ENCODE results near the gene PARP2.
A peak's percentile ranks its signal among the peaks of the same experiment; 100 is the strongest.
"Not testable (repeated sequence)": the region's sequence is repeated elsewhere in the genome, so short reads cannot be mapped to it uniquely, and the experiment has no call there.

The PARP2 gene, protein sequence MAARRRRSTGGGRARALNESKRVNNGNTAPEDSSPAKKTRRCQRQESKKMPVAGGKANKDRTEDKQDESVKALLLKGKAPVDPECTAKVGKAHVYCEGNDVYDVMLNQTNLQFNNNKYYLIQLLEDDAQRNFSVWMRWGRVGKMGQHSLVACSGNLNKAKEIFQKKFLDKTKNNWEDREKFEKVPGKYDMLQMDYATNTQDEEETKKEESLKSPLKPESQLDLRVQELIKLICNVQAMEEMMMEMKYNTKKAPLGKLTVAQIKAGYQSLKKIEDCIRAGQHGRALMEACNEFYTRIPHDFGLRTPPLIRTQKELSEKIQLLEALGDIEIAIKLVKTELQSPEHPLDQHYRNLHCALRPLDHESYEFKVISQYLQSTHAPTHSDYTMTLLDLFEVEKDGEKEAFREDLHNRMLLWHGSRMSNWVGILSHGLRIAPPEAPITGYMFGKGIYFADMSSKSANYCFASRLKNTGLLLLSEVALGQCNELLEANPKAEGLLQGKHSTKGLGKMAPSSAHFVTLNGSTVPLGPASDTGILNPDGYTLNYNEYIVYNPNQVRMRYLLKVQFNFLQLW

DNA sequence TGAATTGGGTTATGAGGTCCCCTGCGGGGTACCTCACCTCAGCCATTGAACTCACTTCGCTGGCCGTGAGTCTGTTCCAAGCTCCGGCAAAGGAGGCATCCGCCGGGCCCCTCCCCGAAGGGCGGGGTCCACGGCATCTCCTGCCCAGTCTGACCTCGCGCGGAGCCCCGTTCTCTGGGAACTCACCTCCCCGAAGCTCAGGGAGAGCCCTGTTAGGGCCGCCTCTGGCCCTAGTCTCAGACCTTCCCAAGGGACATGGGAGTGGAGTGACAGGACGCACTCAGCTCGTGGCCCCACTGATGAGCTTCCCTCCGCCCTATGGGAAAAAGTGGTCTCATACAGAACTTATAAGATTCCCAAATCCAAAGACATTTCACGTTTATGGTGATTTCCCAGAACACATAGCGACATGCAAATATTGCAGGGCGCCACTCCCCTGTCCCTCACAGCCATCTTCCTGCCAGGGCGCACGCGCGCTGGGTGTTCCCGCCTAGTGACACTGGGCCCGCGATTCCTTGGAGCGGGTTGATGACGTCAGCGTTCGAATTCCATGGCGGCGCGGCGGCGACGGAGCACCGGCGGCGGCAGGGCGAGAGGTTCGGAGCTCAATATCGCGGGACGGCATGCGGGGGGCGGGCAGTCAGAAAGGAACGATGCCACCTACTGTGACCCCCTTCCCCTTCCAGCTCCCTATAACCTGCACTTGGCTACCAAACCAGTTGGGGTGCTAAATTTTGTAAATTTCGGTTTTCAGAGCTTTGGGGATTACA is at the start of gene PARP2:
TSS of gene PARP2 (plus strand) at position 544 of the 770 bp plus-strand sequence. CDS start at position 551, 7 bp downstream.
- DNase-seq, result peak; percentile 98

DNA sequence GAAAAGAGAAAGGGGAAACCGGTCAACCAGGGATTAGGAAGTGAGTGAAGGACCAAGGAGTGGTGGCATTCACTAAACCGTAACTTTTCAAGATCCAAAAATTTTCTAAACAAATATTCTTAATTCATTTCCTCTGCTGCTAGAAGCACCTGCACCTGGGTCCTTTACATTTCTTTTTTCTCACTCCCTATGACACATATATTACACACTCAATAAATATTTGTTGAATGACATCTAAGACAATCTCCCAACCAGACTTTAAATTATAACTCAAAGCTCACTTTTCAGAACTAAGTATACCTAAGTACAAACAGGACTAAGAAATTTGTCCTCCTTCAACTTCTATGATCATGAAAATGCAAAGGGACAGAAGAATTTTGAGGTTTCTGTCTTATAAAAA is 48.8 kb upstream of the PARP2 start:
- DNase-seq, result no peak

DNA sequence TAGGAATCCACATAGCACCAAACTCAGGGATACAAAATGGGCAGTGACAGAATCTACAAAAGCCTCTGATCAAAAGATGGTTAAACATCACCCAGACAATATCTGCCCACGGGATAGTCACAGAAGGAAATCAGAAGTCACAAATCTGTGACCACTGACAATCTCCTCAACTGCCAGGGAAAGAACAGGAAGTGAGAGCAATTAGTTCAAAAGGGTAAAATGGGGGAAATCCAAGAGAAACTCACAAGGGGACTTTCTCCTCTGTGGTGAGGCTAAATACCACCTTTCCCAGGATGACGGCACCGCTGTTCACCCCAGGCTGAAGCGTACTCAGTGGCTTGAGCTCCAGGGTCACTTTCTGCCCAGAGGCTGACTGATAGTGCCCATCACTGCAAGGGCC is 48.4 kb upstream of the PARP2 start:
- DNase-seq, result no peak

DNA sequence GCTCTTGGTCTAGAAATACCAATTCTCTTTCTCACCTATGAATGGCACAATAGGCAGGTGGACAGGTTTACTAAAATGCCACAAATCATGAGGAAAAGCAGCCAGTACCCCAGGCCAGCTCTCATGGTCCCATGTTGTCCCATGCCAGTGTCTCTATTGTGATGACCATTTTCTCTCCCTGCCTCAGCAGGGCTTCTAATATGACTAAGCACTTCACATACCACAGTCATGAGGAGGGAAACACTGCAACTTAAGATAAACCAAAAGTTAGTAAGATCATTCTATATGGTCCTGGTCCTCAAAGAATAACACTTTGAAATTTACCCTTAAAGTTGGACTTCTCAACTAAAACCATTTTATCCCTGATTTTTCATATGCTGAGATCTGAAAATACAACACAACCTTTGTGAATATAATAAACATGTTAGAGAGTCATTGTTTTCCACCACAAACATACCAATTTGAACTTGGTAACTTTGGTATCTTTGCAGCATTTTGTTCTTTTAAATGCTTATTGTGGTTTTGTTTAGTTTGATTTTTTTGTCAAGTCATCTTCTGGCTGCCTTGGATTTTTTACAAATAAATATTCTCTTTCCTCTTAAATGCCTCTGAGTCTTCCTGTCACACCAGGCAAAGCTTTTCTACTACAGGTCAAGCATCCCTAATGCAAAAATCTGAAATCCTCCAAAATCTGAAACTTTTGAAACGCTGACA is 41.2 kb upstream of the PARP2 start:
- DNase-seq, result no peak

DNA sequence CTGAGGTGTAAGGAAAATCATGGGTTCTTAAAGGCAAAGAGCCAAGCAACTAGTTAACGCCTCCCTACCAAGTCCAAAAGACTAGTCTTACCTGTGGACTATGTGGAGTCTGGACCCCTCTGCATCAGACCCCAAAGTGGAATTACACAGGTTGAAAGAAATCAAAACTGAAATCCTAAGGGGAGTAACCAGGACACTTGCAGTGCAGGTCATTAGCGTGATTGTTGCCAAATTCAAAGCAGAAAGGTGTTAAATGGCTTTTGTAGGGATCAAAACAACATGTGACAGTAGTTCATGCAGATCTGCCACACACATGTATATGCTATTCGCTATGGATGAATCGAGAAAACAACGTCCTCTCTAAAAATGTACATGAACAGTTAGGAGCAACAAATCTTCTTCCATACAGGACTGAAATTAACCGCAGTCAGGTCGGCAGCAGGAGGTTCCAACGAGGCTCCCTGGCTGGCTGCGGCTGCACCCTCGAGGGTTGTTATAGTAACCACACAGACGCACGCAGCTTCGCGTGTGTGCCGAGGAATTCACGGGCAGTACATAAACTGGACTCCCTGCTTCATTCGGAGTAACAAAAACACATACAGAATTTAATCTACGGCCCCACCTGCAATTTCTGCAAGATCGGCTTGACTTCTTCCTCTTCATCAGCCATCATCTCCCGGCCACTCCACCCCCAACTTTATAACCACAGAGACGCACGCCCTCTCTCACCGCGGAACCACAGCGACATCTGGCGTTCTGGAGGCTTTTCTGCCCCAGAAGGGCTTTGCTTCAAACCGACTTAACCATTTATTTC is 38.0 kb upstream of the PARP2 start, which contains the start of gene TTC5:
TSS of gene TTC5 (minus strand) at position 687 of the 814 bp plus-strand sequence. CDS start at position 673, 14 bp downstream.
- peak; percentile 71 for DNase-seq

DNA sequence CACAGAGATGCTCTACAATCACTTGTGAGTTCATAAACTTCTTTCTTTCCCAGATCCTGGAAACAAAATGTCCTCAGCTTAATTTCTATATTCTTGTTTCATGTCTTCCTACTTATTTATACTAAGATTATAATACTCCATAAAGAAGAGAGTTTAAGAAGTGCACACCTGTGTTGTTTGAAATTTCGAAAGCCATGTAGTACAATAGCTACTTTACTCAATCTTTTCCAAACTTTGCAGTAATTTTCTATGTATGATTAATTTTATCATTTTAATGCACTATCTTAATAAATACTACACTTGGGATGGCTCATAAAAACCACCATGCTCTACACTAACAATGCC is 37.4 kb upstream of the PARP2 start:
- no peak for DNase-seq

DNA sequence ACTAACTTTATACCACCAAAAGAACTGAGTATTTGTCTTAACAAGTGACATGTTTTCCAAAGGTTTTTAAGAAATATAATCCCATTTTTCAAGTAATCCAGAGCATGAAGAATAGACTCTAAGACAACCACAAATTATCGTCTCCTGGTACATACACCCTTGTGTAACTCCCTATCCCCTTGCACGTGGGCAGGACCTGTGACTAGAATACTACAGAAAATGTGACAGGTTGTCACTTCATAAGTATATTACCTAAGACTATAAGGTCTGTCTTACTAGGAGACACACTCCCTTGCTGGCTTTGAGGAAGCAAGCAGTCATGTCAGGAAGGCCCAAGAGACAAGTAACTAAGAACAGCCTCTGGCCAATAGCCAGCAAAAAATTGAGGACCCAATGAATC is 29.4 kb upstream of the PARP2 start:
- DNase-seq, result no peak

DNA sequence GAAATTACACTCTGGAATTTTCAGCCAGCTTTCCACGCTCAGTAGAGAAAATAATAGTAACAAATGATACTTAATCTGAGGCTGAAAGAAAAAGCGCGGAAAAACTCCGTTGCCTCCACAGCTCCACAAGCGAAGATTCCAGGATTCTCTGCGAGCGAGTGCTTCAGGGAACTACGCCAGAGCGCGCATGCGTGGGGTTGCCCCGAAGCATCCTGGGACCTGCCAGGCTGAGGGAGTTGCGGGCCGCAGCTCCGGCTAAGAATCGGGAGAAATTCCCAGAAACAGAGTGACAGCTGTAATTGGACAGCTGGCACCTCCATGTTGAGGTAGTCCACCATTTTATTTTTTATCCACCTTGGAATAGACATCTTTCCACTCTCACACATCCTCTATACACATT is 25.7 kb upstream of the PARP2 start:
- no peak for DNase-seq

DNA sequence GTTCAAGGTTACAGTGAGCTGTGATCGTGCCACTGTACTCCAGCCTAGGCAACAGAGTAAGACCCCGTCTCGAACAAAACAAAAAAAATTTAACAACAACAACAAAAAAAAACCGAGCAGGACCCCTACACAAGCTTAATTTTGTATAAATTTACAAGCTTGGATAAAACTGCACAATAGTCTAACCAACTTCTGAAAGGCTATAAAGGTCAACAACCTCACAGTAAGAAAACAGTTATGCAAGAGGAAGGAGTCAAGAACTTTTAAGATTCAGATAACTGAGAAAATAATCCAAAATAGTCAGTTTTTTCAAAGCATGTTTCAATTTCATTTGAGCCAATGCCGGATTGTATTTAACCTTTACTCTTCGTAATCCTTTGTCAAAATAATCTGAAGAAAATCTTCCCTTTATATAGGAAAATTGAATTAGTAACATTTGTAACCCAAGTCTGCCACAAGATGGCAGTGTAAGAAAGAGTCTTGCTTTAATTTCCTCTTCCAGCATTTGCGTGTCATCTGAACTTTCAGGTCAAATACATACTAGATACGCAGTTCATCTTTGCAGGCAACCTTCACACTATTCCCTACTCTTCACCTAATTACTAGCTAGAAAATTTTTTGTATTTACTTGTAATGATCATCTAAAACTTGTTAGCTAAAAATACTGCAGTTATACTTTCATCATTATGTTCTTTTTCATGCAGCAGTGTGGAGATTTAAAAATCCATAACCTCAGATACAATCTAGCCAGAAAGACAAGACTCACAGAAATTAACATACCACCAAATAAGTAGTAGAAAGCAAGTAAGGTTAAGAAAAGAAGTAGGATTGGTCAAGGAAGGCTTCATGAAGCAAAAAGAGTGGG is 16.2 kb upstream of the PARP2 start:
- DNase-seq, result no peak

DNA sequence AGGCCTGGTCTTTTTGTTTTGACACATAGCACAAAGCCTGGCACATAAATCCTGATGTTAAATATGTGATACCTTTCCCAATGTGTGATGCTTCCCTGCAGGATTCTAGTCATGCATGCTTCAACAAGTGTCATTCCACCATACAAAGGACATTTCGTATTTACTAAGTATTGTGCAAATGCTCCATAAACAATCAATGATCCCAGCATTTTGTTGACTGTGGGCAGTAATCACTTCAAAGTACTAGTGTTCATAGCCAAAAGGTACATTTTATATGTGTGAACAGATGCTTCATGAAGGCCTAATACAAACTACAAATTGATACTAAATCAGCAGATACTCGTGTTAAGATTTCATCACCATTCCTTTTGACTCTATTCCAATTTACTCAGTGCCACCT is 14.7 kb upstream of the PARP2 start:
- DNase-seq, result no peak

DNA sequence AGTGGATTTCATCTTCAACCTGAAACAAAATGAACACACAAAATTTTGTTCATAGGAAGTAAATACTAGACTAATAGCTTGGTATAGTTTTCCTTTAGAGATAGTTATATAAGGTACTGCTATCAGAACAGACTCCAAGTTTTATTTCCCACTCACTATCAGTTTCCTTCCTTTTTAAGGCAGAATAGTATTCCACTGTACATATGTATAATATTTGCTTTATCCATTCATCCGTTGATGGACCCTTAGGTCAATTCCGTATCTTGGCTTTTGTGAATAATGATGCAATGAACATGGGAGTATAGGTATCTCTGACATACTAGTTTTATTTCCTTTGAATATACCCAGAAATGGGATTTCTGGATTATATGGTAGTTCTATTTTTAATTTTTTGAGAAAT is 14.1 kb upstream of the PARP2 start:
- DNase-seq, result no peak

DNA sequence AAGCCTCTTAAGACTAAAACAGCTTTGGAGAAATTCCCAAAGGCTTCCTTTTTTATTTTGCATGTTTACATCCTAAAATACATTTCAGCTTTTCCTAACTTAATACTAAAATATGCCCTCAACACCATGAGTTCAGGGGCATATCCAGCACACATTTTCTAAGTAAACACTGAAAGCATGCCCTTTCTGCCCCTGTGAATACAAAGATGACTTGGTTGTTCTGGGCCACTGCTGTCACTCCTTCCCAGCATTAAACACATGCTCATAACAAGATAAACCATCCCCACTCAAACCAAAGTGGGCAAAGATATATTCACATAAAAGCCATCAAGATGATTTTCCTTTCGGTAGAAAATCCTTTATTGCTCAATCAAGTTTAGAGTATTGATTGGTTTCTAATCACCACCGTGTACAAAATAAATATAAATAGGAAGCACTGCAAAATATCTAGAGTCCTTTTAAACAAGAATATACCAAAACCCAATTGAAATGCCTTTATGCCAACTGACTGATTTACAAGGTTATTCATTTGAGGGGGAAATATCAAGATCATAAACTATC is 12.3 kb upstream of the PARP2 start:
- DNase-seq, result no peak

DNA sequence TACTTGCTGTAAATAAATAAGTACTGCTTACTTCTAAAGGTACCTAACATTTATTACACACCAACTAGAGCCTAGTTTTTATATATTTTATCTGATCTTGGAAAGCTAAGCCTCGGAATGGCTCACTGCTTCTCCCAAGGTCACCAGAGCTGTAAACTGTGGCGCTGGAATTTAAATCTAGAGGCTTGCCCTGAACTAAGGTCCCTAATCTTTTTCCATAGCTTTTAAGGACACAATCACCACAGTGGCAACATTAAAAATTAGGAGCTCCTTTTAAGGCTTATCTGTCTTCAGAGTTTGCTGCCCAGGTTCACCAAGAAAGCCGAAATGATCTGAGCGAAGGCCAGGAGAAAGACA is 11.0 kb upstream of the PARP2 start:
- no peak for DNase-seq

DNA sequence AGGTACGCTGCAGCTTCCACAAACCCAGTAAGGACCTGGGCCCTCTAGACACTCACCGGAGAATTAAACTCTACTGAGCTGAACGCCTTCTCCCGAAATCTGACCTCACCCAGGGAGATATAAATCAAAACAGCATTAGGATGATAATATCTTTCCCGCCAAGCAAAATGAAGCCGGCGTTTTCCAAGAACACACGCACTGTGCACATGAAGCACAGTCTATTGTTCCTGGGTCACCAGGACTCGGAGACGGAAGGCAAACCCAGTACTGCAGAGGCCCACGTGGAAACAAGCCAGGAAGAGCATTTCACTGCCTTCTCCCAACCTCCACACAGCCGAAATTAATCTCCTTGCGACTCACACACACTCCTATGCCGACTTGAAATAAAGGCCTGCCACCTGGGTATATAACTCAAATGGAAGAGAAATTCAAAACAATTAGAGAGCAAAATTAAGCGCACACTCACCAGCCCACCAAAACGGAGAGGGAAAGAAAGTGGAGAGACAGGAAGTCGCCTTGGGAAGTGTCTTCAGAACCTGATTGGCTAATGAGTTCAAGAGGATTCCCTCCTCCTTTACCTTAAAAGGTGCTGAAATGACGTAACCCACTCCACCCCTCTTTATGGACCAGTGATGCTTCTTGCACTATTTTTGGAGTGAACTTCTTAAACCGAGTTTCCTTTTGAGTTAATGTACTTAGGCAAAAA is 10.5 kb upstream of the PARP2 start, which contains the start of gene CCNB1IP1:
TSS of gene CCNB1IP1 (minus strand) at position 492 of the 706 bp plus-strand sequence. CDS start 16,756 bp downstream, outside the sequence.
- DNase-seq, result peak; percentile 35

DNA sequence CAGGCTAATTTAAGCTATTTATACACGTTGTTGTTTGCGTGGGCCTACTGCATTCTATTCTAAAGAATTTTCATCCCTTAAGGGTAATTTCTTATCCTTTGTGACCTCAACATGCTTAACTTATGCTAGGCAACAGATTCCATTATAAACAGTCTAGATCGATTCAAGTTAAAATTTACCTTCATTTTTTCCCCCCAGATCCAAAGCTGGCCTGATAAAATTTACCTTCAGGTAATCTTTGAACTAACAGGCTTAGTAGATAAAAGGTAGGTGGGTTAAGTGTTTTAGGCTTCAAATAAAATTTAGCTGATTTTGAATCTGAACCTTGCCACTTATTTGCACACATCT is 10.0 kb upstream of the PARP2 start:
- no peak for DNase-seq

DNA sequence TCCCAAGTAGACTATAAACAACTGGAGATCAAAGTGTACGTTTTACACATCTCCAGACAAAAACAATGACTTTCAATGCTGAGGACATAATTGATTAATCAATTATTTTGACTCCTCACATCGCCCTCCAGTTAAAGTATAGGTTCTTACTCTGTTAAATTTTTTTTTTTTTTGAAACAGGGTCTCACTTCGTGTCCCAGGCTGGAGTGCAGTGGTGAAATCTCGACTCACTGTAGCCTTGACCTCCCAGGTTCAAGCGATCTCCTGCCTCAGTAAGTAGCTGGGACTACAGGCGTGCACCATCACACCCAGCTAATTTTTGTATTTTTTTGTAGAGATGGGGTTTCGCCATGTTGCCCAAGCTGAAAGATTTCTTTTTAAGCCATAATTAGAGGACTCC is 9.4 kb upstream of the PARP2 start:
- DNase-seq, result no peak

DNA sequence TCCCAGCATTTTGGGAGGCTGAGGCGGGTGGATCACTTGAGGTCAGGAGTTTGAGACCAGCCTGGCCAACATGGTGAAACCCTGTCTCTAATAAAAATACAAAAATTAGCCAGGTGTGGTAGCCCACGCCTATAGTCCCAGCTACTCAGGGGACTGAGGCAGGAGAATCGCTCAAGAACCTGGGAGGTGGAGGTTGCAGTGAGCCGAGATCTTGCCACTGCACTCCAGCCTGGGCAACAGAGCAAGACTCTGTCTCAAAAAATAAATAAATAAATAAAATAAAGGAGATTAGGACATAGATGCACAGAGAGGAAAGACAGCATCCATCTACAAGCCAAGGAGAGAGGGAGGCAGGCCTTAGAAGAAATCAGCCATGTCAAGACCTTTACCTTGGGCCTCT is 2.4 kb upstream of the PARP2 start:
- not testable (repeated sequence) for DNase-seq

DNA sequence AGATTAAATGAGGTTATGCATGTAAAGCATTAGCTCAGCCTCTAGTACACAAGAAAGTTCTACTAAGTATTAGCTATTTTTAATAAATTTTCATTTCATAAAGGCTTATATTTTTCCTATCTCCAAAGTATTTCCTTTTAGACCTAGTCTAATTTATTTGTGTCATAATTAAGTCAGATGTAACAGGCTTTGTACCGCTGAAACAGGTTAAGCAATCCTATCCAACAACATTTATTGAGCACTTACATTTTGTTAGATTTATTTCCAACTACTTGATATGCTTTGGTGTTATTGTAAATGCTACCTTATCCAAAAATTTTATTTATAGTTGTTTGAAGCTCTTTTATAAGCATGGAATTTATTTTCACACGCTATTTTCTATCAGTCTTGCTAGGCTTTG is 1.8 kb upstream of the PARP2 start:
- DNase-seq, result no peak

DNA sequence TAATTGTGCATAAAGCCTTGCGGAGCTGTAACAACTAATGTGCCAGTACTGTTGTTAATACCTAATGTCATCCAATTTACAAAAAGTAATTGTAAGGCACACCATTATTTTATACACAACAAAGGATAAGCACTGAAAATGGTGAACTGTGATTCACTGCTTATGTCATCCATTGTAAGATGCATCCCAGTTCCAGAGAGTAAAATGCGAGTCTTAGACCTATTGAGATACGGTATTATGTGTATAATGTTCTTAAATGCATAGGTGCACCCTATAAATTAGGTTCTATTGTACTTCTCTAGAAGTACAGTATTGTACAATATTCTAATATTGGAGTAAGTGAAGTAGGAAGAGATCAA is 406 bp downstream of the PARP2 start:
- no peak for DNase-seq

DNA sequence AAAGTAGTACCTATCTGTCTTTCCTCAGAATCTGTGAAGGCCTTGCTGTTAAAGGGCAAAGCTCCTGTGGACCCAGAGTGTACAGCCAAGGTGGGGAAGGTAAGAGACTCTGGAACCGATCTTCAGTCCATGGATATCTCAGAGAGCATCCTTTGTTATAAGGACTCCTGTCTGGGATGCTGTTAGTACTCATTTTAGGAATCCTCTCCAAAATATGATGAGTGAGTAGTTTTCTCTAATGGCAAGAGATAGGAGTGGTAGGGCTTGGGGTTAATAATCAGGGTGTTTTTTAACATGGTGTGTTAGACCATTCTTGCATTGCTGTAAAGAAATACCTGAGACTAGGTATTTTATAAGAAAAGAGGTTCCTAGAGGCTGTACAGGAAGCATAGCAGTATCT is 1.9 kb downstream of the PARP2 start:
- DNase-seq, result no peak

DNA sequence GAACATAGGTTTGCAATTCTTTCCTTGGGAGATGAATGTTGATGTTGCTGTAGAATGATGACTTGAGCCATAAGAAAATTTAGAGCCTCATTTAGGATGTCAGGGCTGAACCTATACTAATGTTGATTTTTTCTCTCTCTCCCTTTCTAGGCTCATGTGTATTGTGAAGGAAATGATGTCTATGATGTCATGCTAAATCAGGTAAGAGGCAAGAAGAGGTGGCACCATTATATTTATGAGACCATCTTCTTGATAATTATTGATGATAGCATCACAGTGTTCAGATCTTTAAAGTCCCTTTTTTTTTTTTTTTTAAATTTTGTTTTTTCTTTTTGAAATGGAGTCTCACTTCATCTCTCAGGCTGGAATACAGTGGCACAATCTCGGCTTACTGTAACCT is 3.3 kb downstream of the PARP2 start:
- DNase-seq, result no peak
